ENCODE results near the gene WRAP73. TPM values are rescaled to one million over a fixed set of nuclear protein-coding genes. Genes with fewer than 3 reads are reported as not detected.

Gene WRAP73
- total RNA-seq, 1 experiment from 2014 or later: 57.2 TPM

DNA sequence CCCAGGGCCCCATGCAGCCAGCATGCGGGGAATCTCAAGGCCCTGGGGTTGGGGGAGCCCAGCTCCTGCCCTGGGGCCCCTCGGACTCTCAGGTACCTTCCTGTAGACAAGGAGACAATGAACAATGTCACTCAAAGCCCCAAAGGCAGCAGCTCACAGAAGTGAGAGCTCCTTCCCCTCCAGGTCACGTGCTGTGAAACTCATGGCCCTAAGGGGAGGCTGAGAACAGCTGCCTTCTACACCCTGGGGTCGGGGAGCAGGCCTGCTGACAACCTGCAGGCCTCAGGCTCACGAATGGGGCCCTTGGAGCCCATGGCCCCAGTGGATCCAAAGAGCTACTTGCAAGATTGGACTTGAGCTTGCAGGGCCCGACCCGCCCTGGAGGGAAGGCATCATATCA lies 41.7 kb downstream of the WRAP73 start:
- no peak for DNase-seq
- no TSS peak for BruUV-seq (replicated peaks)
- no peaks in the 10 kb centered on the region for H3K36me3 ChIP-seq (ENCODE audit: low read depth, low read length)
- H3K27me3 ChIP-seq (ENCODE audit: low read length): no peaks in the 10 kb centered on the region
- CTCF ChIA-PET: no interaction called here
- POLR2A ChIA-PET (ENCODE audit: unreplicated experiment): no interaction called here
- no peak overlapping the region for H3K9ac ChIP-seq (ENCODE audit: low read length)
- H3K27ac ChIP-seq (ENCODE audit: low read length): no peak overlapping the region
- TF ChIP-seq, protein P1, sequence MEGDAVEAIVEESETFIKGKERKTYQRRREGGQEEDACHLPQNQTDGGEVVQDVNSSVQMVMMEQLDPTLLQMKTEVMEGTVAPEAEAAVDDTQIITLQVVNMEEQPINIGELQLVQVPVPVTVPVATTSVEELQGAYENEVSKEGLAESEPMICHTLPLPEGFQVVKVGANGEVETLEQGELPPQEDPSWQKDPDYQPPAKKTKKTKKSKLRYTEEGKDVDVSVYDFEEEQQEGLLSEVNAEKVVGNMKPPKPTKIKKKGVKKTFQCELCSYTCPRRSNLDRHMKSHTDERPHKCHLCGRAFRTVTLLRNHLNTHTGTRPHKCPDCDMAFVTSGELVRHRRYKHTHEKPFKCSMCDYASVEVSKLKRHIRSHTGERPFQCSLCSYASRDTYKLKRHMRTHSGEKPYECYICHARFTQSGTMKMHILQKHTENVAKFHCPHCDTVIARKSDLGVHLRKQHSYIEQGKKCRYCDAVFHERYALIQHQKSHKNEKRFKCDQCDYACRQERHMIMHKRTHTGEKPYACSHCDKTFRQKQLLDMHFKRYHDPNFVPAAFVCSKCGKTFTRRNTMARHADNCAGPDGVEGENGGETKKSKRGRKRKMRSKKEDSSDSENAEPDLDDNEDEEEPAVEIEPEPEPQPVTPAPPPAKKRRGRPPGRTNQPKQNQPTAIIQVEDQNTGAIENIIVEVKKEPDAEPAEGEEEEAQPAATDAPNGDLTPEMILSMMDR (conservative IDR thresholded peaks at IDR 0.05; ENCODE audit: low read depth, low read length): no peak
- TF ChIP-seq EZH2 (IDR thresholded peaks at IDR 0.05; ENCODE audit: low read length, unreplicated experiment) (no peak), EZH2phosphoT487 (IDR thresholded peaks at IDR 0.05; ENCODE audit: borderline replicate concordance, low read length) (no peak)
- ATAC-seq: no peak
- H3K9me3 ChIP-seq (ENCODE audit: low read length): 0 out of 2 replicates have a peak, but pooled peaks cover 6% of the 10 kb centered on the region
- no peaks in the 10 kb centered on the region for H3F3A ChIP-seq (ENCODE audit: low read length, unreplicated experiment)
- no peak overlapping the region for H3K4me2 ChIP-seq (ENCODE audit: low read length)
- no peak overlapping the region for H2AFZ ChIP-seq (ENCODE audit: low read length)
- no peaks in the 10 kb centered on the region for H4K20me1 ChIP-seq (ENCODE audit: low read length)
- H3K9me2 ChIP-seq (replicated peaks; ENCODE audit: low read length): no peaks in the 10 kb centered on the region
- no peak overlapping the region for H3K4me3 ChIP-seq (ENCODE audit: low read length)
- intact Hi-C loops (cut with micrococcal nuclease): no loop called here
- H3K4me1 ChIP-seq (ENCODE audit: insufficient read depth, low read length): peaks cover 12% of the 10 kb centered on the region
- no peaks in the 10 kb centered on the region for H3K79me2 ChIP-seq (ENCODE audit: low read length)

DNA sequence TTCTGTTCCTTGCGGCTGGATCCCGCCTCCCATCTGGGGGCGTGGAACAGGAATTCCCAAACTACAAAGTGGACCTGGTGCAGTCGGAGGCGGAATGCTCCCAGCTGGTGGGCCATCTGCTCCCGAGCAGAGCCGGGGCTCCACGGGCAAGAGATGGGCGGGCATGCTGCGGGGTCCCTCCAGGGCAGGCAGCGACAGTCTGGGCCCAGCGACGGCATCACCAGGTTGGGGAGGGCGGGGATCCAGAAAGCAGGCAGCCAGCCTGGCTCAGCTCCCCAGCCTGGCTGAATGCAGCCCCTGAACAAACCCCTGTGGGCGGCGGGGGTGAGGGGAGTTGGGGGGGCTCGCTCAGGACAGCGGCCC lies 42.2 kb downstream of the WRAP73 start:
- Histone ChIP-seq H4K20me1 (ENCODE audit: low read length) (no peaks in the 10 kb centered on the region), H3K9me2 (replicated peaks; ENCODE audit: low read length) (no peaks in the 10 kb centered on the region), H2AFZ (ENCODE audit: low read length) (no peak overlapping the region), H3K36me3 (ENCODE audit: low read depth, low read length) (no peaks in the 10 kb centered on the region), H3K4me2 (ENCODE audit: low read length) (no peak overlapping the region), H3K9ac (ENCODE audit: low read length) (no peak overlapping the region), H3K79me2 (ENCODE audit: low read length) (no peaks in the 10 kb centered on the region), H3K27ac (ENCODE audit: low read length) (no peak overlapping the region), H3K4me3 (ENCODE audit: low read length) (no peak overlapping the region), H3K9me3 (ENCODE audit: low read length) (0 out of 2 replicates have a peak, but pooled peaks cover 6% of the 10 kb centered on the region), H3F3A (ENCODE audit: low read length, unreplicated experiment) (no peaks in the 10 kb centered on the region), H3K27me3 (ENCODE audit: low read length) (no peaks in the 10 kb centered on the region), H3K4me1 (ENCODE audit: insufficient read depth, low read length) (peaks cover 7% of the 10 kb centered on the region; the same call in 1 of the 2 replicates)
- DNase-seq (no peak), ATAC-seq (no peak)
- ChIA-PET CTCF (interaction anchor here (0.6 kb wide), 1 partner anchor 16 kb away, joined by 3 read pairs; no protein-coding TSS in a partner anchor), POLR2A (ENCODE audit: unreplicated experiment) (no interaction called here)
- intact Hi-C loops (cut with micrococcal nuclease): no loop called here
- no peak for TF ChIP-seq EZH2 (IDR thresholded peaks at IDR 0.05; ENCODE audit: low read length, unreplicated experiment)
- TF ChIP-seq, protein P1 (conservative IDR thresholded peaks at IDR 0.05; ENCODE audit: low read depth, low read length): no peak
- TF ChIP-seq EZH2phosphoT487 (IDR thresholded peaks at IDR 0.05; ENCODE audit: borderline replicate concordance, low read length): no peak
- BruUV-seq (replicated peaks): no TSS peak

DNA sequence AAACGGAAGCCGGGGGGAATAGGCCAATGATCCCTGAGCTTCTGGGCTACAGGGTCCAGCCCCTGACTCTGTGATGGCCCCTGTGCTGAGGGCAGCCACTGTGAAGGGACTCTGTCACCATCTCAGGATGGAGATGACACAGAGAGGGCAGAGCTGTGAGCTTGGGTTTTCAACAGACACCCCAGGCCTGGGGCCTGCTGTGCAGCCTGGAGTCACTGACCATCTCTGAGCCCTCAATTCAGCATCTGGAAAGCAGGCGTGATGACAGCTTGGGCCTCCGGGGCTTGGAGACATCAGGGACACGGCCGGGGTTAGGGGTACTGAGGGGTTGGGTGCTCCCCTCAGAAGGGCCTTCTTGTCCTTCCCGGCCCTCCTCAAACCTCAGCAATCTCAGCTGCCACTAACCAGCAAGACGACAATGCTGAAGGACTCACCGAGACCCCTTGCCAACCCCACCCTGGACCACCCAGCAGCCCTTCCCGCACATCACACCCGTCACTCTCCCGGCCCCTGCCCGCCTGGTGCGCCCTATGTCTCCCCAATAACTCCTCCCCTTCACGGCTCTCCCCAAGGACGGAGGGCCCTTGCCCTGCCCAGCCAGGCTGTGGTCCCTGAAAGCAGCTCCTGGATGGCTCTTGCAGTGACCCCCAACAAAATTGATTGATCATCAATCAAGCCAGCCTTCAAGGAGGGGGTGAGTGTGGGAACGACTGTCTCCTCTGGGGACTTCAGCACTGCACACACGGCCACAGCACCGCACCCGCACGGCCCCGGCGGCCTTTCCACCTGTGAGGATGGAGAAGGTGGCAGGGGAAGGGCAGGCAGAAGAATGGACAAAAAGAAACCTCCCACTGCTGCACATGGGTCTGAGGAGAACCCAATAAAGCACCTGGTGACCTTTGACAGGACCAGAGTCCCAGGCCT lies 42.9 kb downstream of the WRAP73 start:
- BruUV-seq (replicated peaks): no TSS peak
- no peaks in the 10 kb centered on the region for H3K9me2 ChIP-seq (replicated peaks; ENCODE audit: low read length)
- no peaks in the 10 kb centered on the region for H4K20me1 ChIP-seq (ENCODE audit: low read length)
- no peak overlapping the region for H3K27ac ChIP-seq (ENCODE audit: low read length)
- H3K4me2 ChIP-seq (ENCODE audit: low read length): no peak overlapping the region
- no peak overlapping the region for H3K4me3 ChIP-seq (ENCODE audit: low read length)
- ATAC-seq (no peak), DNase-seq (no peak)
- H3K79me2 ChIP-seq (ENCODE audit: low read length): no peaks in the 10 kb centered on the region
- no peaks in the 10 kb centered on the region for H3K36me3 ChIP-seq (ENCODE audit: low read depth, low read length)
- no peaks in the 10 kb centered on the region for H3K27me3 ChIP-seq (ENCODE audit: low read length)
- H3F3A ChIP-seq (ENCODE audit: low read length, unreplicated experiment): no peaks in the 10 kb centered on the region
- peaks cover 7% of the 10 kb centered on the region; the same call in 1 of the 2 replicates for H3K4me1 ChIP-seq (ENCODE audit: insufficient read depth, low read length)
- ChIA-PET POLR2A (ENCODE audit: unreplicated experiment) (no interaction called here), CTCF (interaction anchor here (0.6 kb wide), 1 partner anchor 16 kb away, joined by 3 read pairs; no protein-coding TSS in a partner anchor)
- TF ChIP-seq EZH2phosphoT487 (IDR thresholded peaks at IDR 0.05; ENCODE audit: borderline replicate concordance, low read length): no peak
- TF ChIP-seq EZH2 (IDR thresholded peaks at IDR 0.05; ENCODE audit: low read length, unreplicated experiment): no peak
- TF ChIP-seq, protein P1 (conservative IDR thresholded peaks at IDR 0.05; ENCODE audit: low read depth, low read length): no peak
- no peak overlapping the region for H2AFZ ChIP-seq (ENCODE audit: low read length)
- no peak overlapping the region for H3K9ac ChIP-seq (ENCODE audit: low read length)
- H3K9me3 ChIP-seq (ENCODE audit: low read length): 0 out of 2 replicates have a peak, but pooled peaks cover 6% of the 10 kb centered on the region
- intact Hi-C loops (cut with micrococcal nuclease): no loop called here

Measured in PC-3 (cell line).